Activated CD8-positive, alpha-beta memory T cell treated with anti-CD3 and anti-CD28 coated beads, Interleukin-2, amount 50 U/mL, for 48 hours (primary cell): ENCODE measurements around the gene TRPM4.

ENCODE experiments used
- DNase-seq: peaks from one replicate; pipeline ENCODE4 v3.0.0-alpha.2; 2020

TRPM4 gene

DNA sequence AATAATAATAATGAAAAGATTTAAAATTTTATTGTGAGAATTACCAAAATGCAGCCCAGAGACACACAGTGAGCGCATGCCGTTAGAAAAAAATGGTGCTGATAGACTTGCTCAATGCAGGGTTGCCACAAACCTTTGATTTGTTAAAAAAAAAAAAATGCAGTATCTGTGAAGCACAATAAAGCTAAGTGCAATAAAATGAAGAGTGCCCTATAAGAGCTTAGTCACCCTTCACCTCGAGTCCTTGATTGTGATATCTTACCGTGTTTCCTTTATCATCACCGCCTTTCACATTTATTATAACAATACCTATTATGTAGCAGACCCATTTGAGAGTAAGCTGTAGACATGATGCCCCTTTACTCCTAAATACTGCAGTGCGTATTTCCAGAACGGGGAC is 84.2 kb downstream of the TRPM4 start:
- DNase-seq = no peak

GRCh38 chr19:49243129-49243528 is 85.5 kb downstream of the TRPM4 start:
- DNase-seq = no peak

DNA sequence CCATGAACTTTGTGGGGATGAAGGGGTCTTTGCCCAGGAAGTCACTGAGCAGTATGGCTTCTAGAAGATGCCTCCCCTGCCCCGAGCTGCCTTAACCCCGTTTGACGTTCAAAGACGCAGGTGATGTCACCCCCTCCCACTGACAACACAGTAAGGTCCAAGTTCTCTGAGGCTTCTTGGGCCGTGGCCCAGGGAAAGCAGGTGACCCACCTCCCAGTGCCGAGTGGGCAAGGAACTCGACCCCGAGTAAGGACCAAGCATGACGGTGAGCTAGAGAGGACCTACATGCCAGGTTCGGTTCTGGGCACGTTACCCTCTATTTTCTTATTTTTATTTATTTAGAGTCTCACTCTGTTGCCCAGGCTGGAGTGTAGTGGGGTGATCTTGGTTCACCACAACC is 86.1 kb downstream of the TRPM4 start:
- no peak for DNase-seq

- DNase-seq = no peak
Observed at GRCh38 chr19:49244256-49244655, 86.7 kb downstream of the TRPM4 start.

DNA sequence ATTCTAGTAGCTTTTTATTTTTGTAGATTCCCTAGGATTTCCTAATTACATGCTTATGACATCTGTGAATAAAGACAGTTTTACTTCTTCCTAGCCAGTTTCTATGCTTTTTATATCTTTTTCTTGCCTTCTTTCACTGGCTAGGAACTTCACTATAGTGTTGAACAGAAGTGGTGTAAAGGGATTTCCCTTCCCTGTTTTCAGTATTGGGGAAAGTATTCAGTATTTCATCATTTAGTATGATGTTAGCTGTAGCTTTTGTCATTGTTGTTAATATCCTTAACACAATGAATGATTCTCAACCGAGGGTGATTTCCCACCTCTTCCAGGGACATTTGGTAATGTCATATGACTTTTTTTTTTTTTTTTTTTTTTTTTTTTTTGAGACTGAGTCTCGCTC is 90.1 kb downstream of the TRPM4 start:
- no peak for DNase-seq

DNA sequence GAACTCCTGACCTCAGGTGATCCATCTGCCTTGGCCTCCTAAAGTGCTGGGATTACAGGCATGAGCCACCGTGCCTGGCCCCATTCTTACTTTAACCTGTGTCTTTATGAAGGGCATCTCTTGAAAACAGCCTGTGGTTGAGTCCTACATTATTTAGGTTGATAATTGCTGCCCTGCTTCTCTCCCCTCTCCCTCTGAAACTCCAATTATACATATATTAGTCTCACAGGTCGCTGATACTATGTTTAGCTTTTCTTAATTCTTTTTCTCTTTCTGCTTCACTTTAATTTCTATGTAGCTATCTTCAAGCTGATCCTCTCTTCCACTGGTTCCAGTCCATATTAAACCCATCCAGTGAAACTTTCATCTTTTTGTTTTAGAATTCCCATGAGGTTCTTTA is 92.3 kb downstream of the TRPM4 start:
- DNase-seq = no peak

DNA sequence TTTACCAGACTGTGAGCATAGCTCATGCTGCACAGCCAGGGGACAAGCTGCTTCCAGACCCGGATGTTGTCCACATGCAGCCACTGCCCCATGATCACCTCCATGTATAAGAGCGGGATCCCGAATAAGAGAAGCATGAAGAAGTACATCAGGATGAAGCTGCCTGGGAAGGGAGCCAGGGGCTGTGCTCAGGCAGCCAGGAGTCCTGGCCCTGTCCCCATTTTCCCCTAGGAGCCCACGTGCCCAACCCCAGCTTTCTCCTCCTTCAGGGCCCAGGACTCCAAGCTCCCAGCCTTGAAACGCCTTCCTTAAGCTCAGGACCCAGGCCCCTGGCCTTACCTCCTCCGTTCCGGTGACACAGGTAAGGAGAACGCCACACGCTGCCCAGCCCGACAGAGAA is 98.1 kb downstream of the TRPM4 start:
- DNase-seq = no peak

DNA sequence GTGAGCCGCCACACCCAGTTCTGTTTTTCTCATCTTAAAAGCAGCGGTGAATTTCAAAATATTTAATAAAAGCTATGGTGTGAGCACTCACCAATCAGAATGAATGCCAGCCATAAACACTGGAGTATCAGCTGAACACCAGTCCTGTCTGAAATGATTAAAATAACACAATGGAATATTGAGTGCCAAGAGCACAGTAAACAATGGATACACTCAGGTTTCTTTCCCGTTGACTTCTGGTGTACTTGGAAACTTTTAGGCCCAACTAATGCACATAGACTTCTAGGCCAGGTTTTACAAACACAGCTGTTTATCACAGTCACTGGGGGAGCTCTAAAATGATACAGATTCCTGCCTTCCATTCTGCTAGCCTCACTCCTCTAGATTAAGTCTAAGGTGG is 99.1 kb downstream of the TRPM4 start:
- DNase-seq = no peak
